GM21423 (cell line): ENCODE results near the gene FLT3LG.
A peak's percentile ranks its signal among the peaks of the same experiment; 100 is the strongest.

Experiments used
- ATAC-seq: cut with Tn5 transposase; IDR thresholded peaks from one replicate; pipeline ENCODE4 v1.9.1; 2021; ENCODE audit warnings: mild to moderate bottlenecking, moderate library complexity; ENCODE audit not compliant: unreplicated experiment

The FLT3LG gene

GRCh38 chr19:49487277-49488045 lies 13.4 kb downstream of the FLT3LG start, which contains the start of gene RPL13A:
TSS of gene RPL13A (plus strand) at chr19:49487608. CDS start at chr19:49487630, 22 bp downstream.
- ATAC-seq, result peak; percentile 91

DNA sequence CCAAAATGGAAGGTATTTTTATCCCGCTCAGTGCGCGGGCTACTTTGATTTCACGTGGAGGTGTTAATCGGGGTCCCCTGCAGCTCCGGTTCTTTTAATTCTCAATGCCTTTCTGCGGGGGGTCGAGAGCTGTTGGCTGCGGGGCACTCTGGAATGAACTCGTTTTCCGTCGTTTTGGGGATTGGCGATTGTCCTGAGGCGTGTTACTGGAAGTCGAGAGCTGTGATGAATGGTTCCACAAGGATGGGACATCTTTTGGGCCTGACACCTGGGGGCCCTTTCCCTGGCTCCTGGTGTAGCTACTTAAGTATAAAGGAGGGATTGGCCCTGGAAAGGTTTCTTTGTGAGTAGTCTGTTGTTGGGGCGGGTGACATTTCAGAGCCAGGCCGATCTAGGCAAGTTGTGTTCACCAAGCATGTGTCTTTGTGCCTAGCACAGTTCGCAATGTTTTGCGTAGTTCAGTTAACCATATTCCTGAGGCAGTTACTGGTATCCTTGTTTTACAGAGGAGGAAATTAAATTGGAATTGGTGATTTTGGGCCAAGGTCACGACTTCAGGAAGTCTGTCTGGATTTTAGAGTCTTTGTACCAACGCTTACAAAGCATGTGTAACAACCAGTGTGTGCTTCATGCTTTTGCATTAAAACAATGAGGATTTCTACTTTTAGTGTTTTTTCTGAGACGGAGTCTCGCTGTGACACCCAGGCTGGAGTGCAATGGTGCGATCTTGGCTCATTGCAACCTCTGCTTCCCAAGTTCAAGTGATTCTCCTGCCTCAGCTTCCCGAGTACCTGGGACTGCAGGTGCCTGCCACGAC lies 14.2 kb downstream of the FLT3LG start:
- ATAC-seq, result no peak

DNA sequence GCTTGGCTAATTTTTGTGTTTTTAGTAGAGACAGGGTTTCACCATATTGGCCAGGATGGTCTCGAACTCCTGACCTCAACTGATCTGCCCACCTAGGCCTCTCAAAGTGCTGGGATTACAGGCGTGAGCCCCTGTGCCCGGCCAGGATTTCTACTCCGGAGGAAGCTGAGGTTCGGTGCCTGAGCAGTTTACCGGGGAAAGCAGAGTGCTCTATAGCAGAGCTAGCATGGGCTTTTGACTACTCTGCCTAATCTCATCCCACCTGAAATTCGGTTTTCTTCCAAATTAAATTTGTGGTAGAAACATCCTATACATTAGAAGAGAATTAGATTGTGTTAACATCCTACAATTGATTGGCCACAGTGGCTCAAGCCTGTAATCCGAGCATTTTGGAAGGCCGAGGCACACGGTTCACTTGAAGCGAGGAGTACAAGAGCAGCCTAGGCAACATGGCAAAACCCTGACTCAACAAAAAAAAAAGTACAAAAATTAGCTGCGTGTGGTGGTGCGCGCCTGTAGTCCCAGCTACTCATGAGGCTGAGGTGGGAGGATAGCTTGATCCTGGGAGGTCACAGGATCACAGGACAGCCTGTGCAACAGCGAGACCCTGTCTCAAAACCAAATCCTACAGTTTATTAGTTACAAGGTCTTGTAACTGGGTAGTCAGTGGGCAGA lies 15.0 kb downstream of the FLT3LG start:
- ATAC-seq, result no peak

DNA sequence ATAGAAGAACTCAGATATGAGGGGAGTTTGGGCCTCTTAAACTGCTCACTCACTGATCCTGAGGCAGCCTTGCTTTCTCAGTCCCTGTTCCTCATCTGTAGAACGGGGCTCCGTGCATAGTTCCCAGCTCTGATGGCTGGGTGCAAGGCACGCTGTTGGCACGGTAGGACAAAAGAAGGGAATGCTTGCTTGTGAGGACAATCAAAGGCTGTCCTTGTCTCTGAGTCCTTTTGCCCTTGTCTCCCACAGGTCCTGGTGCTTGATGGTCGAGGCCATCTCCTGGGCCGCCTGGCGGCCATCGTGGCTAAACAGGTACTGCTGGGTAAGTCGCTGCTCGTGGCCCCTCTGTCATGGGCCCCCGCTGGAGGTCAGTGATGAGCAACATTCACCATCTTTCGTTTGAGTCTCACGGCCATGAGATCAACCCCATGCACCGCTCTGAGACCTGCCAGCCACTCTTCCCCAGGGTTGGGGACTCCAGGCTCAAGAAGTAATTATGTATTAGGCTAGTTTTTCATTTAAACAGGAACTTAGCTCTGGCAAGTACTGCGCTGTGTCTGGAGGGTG lies 15.7 kb downstream of the FLT3LG start:
- ATAC-seq, result no peak

DNA sequence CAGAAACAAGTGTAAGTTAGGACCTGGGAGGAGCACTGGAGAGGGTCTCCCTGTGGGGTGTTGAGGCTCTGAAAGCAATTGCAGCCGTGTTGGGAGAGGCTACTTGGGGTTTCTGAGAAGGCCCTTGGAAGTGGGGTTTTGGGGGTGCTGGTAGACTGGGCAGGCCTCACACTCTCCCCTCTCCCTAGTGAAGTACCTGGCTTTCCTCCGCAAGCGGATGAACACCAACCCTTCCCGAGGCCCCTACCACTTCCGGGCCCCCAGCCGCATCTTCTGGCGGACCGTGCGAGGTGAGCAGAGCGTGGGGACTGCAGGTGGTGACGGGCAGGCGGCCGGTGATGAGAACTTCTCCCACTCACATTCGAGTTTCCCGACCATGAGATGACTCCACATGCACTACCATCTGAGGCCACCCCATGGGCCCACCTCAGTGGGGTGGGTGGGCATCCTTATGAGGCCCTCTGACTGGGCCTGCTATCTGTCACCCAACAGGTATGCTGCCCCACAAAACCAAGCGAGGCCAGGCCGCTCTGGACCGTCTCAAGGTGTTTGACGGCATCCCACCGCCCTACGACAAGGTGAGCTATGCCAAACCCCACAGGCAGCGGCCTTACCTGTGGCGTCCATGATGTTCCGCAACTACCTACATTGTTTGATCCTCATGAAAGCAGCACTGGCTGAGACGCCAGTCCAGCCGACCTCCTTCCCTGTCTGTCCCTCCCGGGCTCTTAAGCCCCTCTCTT lies 16.4 kb downstream of the FLT3LG start:
- no peak for ATAC-seq

- no peak for ATAC-seq
Observed at GRCh38 chr19:49491030-49491803, 17.2 kb downstream of the FLT3LG start.

DNA sequence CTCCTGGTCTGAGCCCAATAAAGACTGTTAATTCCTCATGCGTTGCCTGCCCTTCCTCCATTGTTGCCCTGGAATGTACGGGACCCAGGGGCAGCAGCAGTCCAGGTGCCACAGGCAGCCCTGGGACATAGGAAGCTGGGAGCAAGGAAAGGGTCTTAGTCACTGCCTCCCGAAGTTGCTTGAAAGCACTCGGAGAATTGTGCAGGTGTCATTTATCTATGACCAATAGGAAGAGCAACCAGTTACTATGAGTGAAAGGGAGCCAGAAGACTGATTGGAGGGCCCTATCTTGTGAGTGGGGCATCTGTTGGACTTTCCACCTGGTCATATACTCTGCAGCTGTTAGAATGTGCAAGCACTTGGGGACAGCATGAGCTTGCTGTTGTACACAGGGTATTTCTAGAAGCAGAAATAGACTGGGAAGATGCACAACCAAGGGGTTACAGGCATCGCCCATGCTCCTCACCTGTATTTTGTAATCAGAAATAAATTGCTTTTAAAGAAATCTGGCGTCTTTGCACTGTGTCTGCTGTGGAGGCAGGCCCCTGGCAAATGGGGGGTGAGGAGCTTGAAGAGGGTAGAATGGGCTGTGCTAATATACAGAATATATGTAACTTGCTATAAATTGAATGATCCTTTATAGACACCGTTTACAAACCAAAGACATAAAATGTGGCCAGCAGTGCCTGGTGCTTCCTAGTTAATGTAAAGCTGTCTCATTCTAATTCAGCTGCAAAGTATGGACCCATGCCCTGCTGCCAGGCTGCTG lies 18.0 kb downstream of the FLT3LG start:
- no peak for ATAC-seq

- no peak for ATAC-seq
Observed at GRCh38 chr19:49492573-49493405, 18.8 kb downstream of the FLT3LG start.

DNA sequence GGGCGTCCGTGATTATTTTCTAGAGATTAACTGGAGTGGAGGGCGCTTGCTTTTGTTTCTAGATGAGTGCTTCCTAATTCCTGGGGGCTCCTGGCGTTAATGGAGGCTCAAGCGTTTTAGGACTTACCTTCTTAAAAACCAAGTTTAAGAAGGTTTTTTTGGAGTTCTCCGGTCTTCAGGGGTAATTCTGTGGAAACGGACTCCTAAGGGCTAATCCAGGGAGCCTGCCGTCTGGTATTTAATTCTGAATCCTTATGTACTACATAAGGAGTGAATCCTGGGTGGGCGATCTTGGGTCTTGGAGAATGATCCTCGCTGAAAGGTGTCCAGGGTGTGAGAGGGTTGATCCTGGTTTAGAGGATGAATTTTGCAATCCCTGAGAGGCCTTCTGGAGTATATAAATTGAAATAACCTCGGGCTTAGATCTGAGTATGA lies 22.6 kb downstream of the FLT3LG start:
- ATAC-seq, result no peak

DNA sequence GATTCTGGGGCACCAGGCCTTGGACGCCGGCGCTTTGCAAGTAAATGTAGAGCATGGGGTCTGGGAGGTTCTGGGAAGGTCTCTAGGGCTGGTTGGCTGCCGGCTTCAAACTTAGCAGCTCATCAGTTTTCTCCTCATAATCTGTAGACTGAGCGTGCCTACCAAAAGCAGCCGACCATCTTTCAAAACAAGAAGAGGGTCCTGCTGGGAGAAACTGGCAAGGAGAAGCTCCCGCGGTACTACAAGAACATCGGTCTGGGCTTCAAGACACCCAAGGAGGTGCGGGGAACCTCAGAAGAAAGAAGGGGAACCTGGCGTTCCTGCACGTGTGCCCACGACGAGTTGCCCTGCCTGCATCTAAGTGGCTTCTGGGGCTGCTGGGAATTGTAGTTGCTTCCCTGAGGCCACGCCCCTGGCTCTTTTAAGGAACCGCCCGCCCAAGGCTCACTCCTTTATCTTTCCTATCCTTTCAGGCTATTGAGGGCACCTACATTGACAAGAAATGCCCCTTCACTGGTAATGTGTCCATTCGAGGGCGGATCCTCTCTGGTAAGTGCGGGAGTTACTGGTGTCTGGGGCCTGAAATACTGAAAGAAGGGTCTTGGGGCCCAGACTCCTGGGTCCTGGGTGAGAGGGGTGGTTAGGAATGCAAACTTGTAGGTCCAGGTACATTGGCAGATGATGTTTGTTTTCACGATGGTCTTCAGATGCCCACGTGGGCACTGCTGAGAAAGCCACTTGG lies 23.2 kb downstream of the FLT3LG start:
- ATAC-seq, result no peak

DNA sequence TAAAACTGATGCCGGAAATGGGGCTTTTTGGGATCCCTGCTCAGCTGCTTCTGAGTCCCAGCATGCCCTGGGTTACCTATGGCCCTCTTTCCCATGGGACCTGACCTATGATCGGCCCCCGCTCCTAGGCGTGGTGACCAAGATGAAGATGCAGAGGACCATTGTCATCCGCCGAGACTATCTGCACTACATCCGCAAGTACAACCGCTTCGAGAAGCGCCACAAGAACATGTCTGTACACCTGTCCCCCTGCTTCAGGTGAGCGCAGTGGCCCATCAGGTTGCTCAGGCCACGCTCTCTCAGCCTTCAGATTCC lies 23.7 kb downstream of the FLT3LG start:
- ATAC-seq, result no peak

GRCh38 chr19:49498475-49498874 lies 24.5 kb downstream of the FLT3LG start:
- no peak for ATAC-seq

- no peak for ATAC-seq
Observed at GRCh38 chr19:49499030-49499670, 25.1 kb downstream of the FLT3LG start.

DNA sequence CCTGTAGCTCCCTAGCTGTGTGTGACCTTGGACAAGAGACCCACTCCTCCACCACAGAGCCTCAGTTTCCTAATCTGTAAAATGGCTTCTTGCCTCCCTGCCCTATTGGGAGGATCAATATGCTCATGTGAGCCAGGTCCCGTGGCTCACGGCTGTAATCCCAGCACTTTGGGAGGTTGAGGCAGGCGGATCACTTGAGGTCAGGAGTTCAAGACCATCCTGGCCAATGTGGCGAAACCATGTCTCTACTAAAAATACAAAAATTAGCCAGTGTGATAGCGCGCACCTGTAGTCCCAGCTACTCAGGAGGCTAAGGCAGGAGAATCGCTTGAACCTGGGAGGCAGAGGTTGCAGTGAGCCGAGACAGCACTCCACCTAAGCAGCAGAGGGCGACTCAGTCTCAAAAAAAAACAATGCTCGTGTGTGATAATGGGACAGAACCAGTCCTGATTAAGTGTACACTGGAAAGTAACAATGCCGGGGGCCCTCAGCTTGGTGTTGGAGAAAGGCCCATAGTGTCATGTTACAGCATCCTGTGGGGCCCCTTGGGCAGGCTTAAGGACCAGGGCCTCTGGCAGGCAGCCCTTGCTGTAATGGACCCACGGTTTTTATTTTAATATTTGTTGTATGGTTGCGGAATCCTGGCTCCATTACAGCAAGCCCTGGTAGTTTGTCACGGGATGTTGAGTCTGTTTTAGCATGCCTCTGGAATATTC lies 29.0 kb downstream of the FLT3LG start:
- no peak for ATAC-seq

- ATAC-seq, result no peak
Observed at GRCh38 chr19:49503582-49503962, 29.6 kb downstream of the FLT3LG start.

DNA sequence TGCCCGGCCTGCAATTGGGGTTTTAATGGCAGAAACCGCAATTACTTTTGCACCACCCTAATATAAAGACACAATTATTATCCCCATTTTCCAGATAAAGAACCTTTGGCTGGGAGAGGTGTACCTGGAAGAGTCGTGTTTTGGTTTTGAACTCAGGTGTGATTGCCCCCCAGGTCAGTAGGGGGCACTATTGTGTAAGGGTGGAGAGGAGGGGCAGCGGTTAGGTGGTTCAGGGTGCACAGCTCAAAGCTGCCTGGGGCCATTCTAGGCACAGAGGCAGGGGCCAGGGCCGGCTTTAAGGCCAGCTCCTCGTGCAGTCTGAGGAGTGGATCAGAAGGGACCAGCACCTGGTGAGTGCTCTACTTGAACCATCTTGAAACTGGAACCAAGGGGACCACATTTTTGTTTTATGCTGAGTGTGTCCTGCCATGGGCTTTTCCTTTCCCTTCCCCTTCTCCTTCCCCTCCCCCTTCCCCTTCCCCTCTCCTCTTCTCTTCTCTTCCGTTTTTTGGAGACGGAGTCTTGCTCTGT lies 32.6 kb downstream of the FLT3LG start:
- no peak for ATAC-seq
